Ascending aorta (tissue), 2 donors: ENCODE data around the gene DENND5A. TPM values are rescaled to one million over a fixed set of nuclear protein-coding genes. Genes with fewer than 3 reads are reported as not detected.
"Not testable (repeated sequence)": the region's sequence is repeated elsewhere in the genome, so short reads cannot be mapped to it uniquely, and the experiment has no call there.

ENCODE experiments used
- DNase-seq, 2 donors: peaks; one replicate each; pipeline ENCODE4 v3.0.0-alpha.2; 2019; ENCODE audit warnings: low spot score in 2 of 2
- H3K27ac ChIP-seq, 2 donors: fragments of 200-600 bp; sonication (generic); one replicate each; pipeline ENCODE4 v1.5.1; 2016 to 2017; ENCODE audit warnings: mild to moderate bottlenecking in 1 of 2
- H3K27me3 ChIP-seq: fragments of 200-600 bp; sonication (generic); one replicate; pipeline ENCODE4 v1.5.1; 2017
- H3K36me3 ChIP-seq, 2 donors: fragments of 200-600 bp; sonication (generic); one replicate each; pipeline ENCODE4 v1.5.1; 2016
- H3K4me1 ChIP-seq, 2 donors: fragments of 200-600 bp; sonication (generic); one replicate each; pipeline ENCODE4 v1.5.1; 2016 to 2017; ENCODE audit warnings: mild to moderate bottlenecking in 1 of 2
- H3K4me3 ChIP-seq, 2 donors: fragments of 200-600 bp; sonication (generic); one replicate each; pipeline ENCODE4 v1.5.1; 2016 to 2017; ENCODE audit warnings: mild to moderate bottlenecking in 1 of 2
- H3K9me3 ChIP-seq, 2 donors: fragments of 200-600 bp; sonication (generic); one replicate each; pipeline ENCODE4 v1.5.1; 2016
- CTCF ChIP-seq, 3 experiments: fragments of 200-600 bp in 2 of 3; fragments of 450-650 bp in 1 of 3; sonication (generic) in 2 of 3; IDR thresholded peaks; one replicate each; pipeline ENCODE4 v1.5.1; 2016 to 2019; ENCODE audit warnings: antibody characterized with exemption in 3 of 3, mild to moderate bottlenecking in 1 of 3, moderate library complexity in 1 of 3
- intact Hi-C: fragments of 100-400 bp; cut with DNase I; formaldehyde crosslinking; loops from one replicate; pipeline ENCODE4 v1.15.1; 2023
- total RNA-seq: library from RNA; depleted of rRNA; stranded (reverse); fragments of >200 nt; gene quantifications from one replicate; pipeline ENCODE4 v1.1.0, GENCODE V29; 2016

DENND5A gene
- total RNA-seq, 1 donor from 2014 or later: 111 TPM

DNA sequence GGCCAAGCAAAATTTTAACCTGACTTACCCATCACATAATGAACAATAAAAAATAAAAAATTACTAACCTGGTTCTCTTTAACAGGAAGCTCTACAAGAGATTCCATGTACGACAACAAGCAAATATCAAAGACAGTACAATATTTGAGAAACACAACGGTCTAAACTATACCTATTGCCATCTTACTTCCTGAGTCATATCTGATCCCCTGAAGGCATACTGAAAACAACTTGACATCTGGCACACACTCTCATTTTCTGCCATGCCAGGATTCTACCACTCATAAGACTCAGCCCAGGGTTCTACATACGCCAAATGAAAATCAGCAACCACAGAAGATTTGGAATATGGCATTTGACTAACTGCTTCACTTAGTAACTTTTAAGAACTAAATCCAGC lies 13.8 kb downstream of the DENND5A start:
- Histone ChIP-seq H3K36me3 (peaks cover 5 to 14% of the 10 kb centered on the region in 2 donors), H3K4me3 (no peak overlapping the region), H3K27me3 (no peaks in the 10 kb centered on the region), H3K9me3 (no peaks in the 10 kb centered on the region), H3K27ac (no peak overlapping the region), H3K4me1 (peaks cover 0 to 20% of the 10 kb centered on the region in 2 donors)
- intact Hi-C loops: no loop called here
- TF ChIP-seq CTCF (IDR thresholded peaks at IDR 0.05): no peak
- DNase-seq: no peak

- Histone ChIP-seq H3K4me3 (no peak overlapping the region), H3K4me1 (peaks cover 0 to 20% of the 10 kb centered on the region in 2 donors), H3K27ac (no peak overlapping the region), H3K27me3 (no peaks in the 10 kb centered on the region), H3K9me3 (no peaks in the 10 kb centered on the region), H3K36me3 (peaks cover 1 to 7% of the 10 kb centered on the region in 2 donors)
- intact Hi-C loops: no loop called here
- no peak for DNase-seq
- no peak for TF ChIP-seq CTCF (IDR thresholded peaks at IDR 0.05)
Measured at GRCh38 chr11:9250139-9250582, 15.0 kb downstream of the DENND5A start.

DNA sequence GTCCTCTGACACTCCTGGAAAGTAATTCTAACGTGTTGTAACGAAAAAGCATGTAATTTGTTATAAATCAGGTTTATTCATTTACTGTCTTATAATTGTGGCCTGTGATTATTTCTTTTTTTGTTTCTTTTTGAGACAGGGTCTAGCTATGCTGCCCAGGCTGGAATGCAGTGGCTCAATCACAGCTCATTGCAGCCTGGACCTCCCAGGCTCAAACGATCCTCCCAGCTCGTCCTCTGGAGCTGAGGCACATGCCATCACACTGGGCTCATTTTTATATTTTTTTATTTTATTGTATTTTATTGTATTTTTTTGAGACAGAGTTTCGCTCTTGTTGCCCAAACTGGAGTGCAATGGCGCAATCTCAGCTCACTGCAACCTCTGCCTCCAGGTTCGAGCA lies 15.9 kb downstream of the DENND5A start:
- Histone ChIP-seq H3K36me3 (no peaks in the 10 kb centered on the region), H3K9me3 (no peaks in the 10 kb centered on the region), H3K4me3 (no peak overlapping the region), H3K27ac (no peak overlapping the region), H3K27me3 (no peaks in the 10 kb centered on the region), H3K4me1 (peaks cover 0 to 20% of the 10 kb centered on the region in 2 donors)
- TF ChIP-seq CTCF (IDR thresholded peaks at IDR 0.05): no peak
- DNase-seq: no peak
- intact Hi-C loops: no loop called here

DNA sequence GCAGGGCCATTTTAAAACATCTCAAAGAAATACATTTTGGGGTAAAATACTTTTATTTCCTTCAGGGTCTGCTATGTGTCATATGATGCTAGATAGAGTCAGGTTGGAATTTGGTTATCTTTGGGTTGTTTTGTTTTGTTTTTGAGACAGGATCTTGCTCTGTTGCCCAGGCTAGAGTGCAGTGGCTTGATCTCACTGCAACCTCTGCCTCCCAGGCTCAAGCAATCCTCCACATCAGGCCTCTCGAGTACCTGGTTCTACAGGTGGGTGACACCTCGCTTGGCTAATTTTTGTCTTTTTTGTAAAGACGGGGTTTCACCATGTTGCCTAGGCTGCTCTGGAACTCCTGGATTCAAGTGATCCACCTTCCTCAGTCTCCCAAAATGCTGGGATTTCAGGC lies 17.3 kb downstream of the DENND5A start:
- no peak overlapping the region for H3K27ac ChIP-seq
- intact Hi-C loops: no loop called here
- H3K27me3 ChIP-seq: no peaks in the 10 kb centered on the region
- H3K36me3 ChIP-seq: no peaks in the 10 kb centered on the region
- no peak for DNase-seq
- H3K4me3 ChIP-seq: no peak overlapping the region
- TF ChIP-seq CTCF (IDR thresholded peaks at IDR 0.05): no peak
- H3K9me3 ChIP-seq: no peaks in the 10 kb centered on the region
- peaks cover 0 to 12% of the 10 kb centered on the region in 2 donors for H3K4me1 ChIP-seq

- H3K27ac ChIP-seq, intact Hi-C loops, H3K9me3 ChIP-seq, DNase-seq, H3K4me3 ChIP-seq, H3K4me1 ChIP-seq, H3K27me3 ChIP-seq, H3K36me3 ChIP-seq: not testable (repeated sequence)
Measured at GRCh38 chr11:9236242-9236641, 28.9 kb downstream of the DENND5A start.

GRCh38 chr11:9232482-9232881 lies 32.7 kb downstream of the DENND5A start:
- intact Hi-C loops: no loop called here
- H3K9me3 ChIP-seq: no peaks in the 10 kb centered on the region
- no peak for TF ChIP-seq CTCF (IDR thresholded peaks at IDR 0.05)
- no peak overlapping the region for H3K4me3 ChIP-seq
- no peaks in the 10 kb centered on the region for H3K36me3 ChIP-seq
- H3K27me3 ChIP-seq: no peaks in the 10 kb centered on the region
- H3K27ac ChIP-seq: no peak overlapping the region
- peaks cover 3 to 14% of the 10 kb centered on the region in 2 donors for H3K4me1 ChIP-seq
- no peak for DNase-seq
